Spleen (tissue), 7 donors: ENCODE data around the gene NOPCHAP1.

Experiments used
- POLR2A ChIP-seq, 3 donors: fragments of 450-650 bp; IDR thresholded peaks; one replicate each; pipeline ENCODE4 v1.5.1; 2017; ENCODE audit warnings: antibody characterized with exemption in 3 of 3, mild to moderate bottlenecking in 1 of 3
- TF ChIP-seq, protein P1 (sequence below), 11 experiments: fragments of 200-600 bp in 7 of 11; fragments of 450-650 bp in 4 of 11; sonication (generic) in 4 of 11; IDR thresholded peaks in 8 of 11; conservative IDR thresholded peaks in 3 of 11; 1 replicate in 7 of 11; 2 replicates in 4 of 11; pipeline versions ENCODE4 v1.4.0 to v1.8.0; 2016 to 2021; ENCODE audit warnings: antibody characterized with exemption in 11 of 11, inconsistent platforms in 4 of 11, mild to moderate bottlenecking in 1 of 11
- donor health status: DM: no; HTN: no; CAD: no; lungs with moderate emphysema.
- donor health status: DM: no; HTN: no; CAD: no.
- donor health status: DM: no; HTN: no; CAD: no.

DNA sequence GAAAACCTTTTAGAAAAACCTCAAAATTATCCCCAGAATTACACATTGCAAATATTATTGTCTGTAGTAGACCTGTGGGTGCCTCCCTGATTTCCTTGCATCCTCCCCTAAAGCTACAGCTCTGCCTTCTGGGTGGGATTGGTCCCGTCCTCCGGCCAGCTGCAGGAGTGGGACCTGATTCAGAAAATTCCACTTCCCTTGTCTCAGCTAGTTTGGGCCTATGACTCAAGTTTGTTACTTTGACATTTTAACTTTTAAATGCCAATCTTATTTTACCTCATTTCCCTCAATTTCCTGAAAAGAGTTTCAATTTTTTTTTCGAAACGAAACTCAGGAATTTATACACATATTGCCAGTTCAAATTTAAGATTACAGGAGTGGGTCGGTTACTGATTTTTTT is 14.8 kb upstream of the NOPCHAP1 start:
- TF ChIP-seq POLR2A (IDR thresholded peaks at IDR 0.05): no peak
- TF ChIP-seq, protein P1, sequence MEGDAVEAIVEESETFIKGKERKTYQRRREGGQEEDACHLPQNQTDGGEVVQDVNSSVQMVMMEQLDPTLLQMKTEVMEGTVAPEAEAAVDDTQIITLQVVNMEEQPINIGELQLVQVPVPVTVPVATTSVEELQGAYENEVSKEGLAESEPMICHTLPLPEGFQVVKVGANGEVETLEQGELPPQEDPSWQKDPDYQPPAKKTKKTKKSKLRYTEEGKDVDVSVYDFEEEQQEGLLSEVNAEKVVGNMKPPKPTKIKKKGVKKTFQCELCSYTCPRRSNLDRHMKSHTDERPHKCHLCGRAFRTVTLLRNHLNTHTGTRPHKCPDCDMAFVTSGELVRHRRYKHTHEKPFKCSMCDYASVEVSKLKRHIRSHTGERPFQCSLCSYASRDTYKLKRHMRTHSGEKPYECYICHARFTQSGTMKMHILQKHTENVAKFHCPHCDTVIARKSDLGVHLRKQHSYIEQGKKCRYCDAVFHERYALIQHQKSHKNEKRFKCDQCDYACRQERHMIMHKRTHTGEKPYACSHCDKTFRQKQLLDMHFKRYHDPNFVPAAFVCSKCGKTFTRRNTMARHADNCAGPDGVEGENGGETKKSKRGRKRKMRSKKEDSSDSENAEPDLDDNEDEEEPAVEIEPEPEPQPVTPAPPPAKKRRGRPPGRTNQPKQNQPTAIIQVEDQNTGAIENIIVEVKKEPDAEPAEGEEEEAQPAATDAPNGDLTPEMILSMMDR (IDR thresholded peaks at IDR 0.05 in 8 of 11, conservative IDR thresholded peaks at IDR 0.05 in 3 of 11): no peak
